WTC11 (cell line): ENCODE measurements around the gene DPYSL3. TPM values are rescaled to one million over a fixed set of nuclear protein-coding genes. Genes with fewer than 3 reads are reported as not detected.

Source experiments
- ATAC-seq: fragments of 200-7000 bp; cut with Tn5 transposase; 2 replicates; pipeline ENCODE4 v1.10.0; 2021; ENCODE audit warnings: mild to moderate bottlenecking, moderate library complexity
- CTCF ChIA-PET: fragments of 300-600 bp; sonication (Branson Sonifier 250); formaldehyde crosslinking; loops from one replicate; lab custom pipeline; 2021; ENCODE audit warnings: antibody characterized with exemption; lab: Charles Lee
- POLR2A ChIA-PET: fragments of 350-600 bp; sonication (Branson Sonifier 250); formaldehyde crosslinking; loops from one replicate; lab custom pipeline; 2021; ENCODE audit warnings: antibody characterized with exemption; lab: Charles Lee
- DNase-seq: peaks from one replicate; pipeline ENCODE4 v3.0.0; 2021; ENCODE audit warnings: low spot score
- H3K27ac Mint-ChIP-seq: 2 replicates; pipeline ENCODE4 v1.8.0; 2021; ENCODE audit warnings: mixed read lengths
- H3K27me3 Mint-ChIP-seq: 2 replicates; pipeline ENCODE4 v1.8.0; 2021; ENCODE audit warnings: low read depth, mild to moderate bottlenecking, moderate library complexity, mixed read lengths
- H3K36me3 Mint-ChIP-seq: 2 replicates; pipeline ENCODE4 v1.8.0; 2021; ENCODE audit warnings: mixed read lengths
- H3K4me1 Mint-ChIP-seq: 2 replicates; pipeline ENCODE4 v1.8.0; 2022; ENCODE audit warnings: mixed read lengths
- H3K4me3 Mint-ChIP-seq: 2 replicates; pipeline ENCODE4 v1.8.0; 2021; ENCODE audit warnings: mild to moderate bottlenecking, moderate library complexity, mixed read lengths
- H3K9me3 Mint-ChIP-seq: 2 replicates; pipeline ENCODE4 v1.8.0; 2021; ENCODE audit warnings: mixed read lengths
- HMGA2 ChIP-seq: fragments of 250-450 bp; sonication (Bioruptor Pico); IDR thresholded peaks from 2 replicates; pipeline ENCODE4 v1.4.0; 2021; ENCODE audit warnings: mild to moderate bottlenecking, moderate library complexity
- ZNF423 ChIP-seq: fragments of 250-450 bp; sonication (Bioruptor Pico); IDR thresholded peaks from 2 replicates; pipeline ENCODE4 v2.1.2; 2022; ENCODE audit warnings: mild to moderate bottlenecking, moderate library complexity
- total RNA-seq: library from RNA; stranded (reverse); gene quantifications from 3 replicates; pipeline ENCODE4 v1.2.3, GENCODE V29; 2021
- TF ChIP-seq, protein P1 (sequence below): sonication (generic); formaldehyde crosslinking; IDR thresholded peaks from 2 replicates; pipeline ENCODE4 v1.8.1; 2023; ENCODE audit warnings: mild to moderate bottlenecking, missing genetic modification reagents, borderline replicate concordance
- TF ChIP-seq, protein P2 (sequence below): fragments of 250-450 bp; sonication (Bioruptor Pico); IDR thresholded peaks from 2 replicates; pipeline ENCODE4 v1.9.0; 2021; ENCODE audit warnings: moderate library complexity, mild to moderate bottlenecking, inconsistent platforms, borderline replicate concordance
- TF ChIP-seq, protein P3 (sequence below): fragments of 250-450 bp; sonication (Bioruptor Pico); IDR thresholded peaks from 2 replicates; pipeline ENCODE4 v1.9.0; 2021; ENCODE audit warnings: mild to moderate bottlenecking, borderline replicate concordance
- TF ChIP-seq, protein P4 (sequence below): sonication (generic); formaldehyde crosslinking; IDR thresholded peaks from 2 replicates; pipeline ENCODE4 v1.8.0; 2023; ENCODE audit warnings: mild to moderate bottlenecking, missing genetic modification reagents
- TF ChIP-seq, protein P5 (sequence below): sonication (generic); formaldehyde crosslinking; IDR thresholded peaks from 2 replicates; pipeline ENCODE4 v1.8.1; 2023; ENCODE audit warnings: mild to moderate bottlenecking, missing genetic modification reagents

The DPYSL3 gene
- total RNA-seq, 1 experiment from 2014 or later = 358 TPM

DNA sequence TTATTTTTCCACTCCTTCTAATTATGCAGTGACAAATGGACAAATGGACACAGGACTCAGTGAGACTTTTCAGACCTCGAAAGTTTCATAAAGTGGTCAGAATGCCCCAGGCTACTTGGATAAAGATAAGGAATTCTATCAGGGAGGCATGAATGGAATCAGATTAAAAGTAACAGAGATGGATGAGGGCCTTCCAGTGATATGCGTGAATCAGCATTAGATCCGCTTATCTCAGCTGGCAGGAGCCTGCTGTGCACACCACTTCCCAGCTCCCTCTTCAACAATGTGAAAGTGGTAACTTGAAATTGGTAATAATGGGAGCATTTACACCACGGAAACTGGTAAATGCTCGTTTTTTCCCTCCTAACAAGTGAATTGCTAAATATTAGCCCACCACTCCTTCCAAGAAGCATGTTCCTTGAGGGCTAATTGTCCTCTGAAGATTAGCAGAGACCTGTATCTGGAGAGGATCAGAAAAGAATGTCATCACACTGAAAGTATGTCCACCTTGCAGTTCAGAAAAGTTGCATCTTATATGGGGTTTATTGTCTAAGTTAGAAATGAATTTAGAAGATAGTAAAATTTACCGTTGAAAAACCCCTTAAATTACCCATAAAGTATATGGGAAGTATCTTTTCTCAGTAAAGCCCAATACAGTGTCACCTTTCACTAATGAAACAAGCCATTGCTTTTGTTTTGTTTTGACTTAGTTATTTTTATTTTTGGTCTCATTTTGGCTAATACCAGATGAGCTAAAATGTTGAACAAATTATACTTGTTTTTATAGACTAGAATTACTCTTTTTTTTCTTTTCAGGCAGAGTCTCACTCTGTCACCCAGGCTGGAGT, 125.3 kb downstream of the DPYSL3 start (continued):
- TF ChIP-seq, protein P1, sequence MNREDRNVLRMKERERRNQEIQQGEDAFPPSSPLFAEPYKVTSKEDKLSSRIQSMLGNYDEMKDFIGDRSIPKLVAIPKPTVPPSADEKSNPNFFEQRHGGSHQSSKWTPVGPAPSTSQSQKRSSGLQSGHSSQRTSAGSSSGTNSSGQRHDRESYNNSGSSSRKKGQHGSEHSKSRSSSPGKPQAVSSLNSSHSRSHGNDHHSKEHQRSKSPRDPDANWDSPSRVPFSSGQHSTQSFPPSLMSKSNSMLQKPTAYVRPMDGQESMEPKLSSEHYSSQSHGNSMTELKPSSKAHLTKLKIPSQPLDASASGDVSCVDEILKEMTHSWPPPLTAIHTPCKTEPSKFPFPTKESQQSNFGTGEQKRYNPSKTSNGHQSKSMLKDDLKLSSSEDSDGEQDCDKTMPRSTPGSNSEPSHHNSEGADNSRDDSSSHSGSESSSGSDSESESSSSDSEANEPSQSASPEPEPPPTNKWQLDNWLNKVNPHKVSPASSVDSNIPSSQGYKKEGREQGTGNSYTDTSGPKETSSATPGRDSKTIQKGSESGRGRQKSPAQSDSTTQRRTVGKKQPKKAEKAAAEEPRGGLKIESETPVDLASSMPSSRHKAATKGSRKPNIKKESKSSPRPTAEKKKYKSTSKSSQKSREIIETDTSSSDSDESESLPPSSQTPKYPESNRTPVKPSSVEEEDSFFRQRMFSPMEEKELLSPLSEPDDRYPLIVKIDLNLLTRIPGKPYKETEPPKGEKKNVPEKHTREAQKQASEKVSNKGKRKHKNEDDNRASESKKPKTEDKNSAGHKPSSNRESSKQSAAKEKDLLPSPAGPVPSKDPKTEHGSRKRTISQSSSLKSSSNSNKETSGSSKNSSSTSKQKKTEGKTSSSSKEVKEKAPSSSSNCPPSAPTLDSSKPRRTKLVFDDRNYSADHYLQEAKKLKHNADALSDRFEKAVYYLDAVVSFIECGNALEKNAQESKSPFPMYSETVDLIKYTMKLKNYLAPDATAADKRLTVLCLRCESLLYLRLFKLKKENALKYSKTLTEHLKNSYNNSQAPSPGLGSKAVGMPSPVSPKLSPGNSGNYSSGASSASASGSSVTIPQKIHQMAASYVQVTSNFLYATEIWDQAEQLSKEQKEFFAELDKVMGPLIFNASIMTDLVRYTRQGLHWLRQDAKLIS (CRISPR knock-in tag) = no peak
- TF ChIP-seq, protein P2, sequence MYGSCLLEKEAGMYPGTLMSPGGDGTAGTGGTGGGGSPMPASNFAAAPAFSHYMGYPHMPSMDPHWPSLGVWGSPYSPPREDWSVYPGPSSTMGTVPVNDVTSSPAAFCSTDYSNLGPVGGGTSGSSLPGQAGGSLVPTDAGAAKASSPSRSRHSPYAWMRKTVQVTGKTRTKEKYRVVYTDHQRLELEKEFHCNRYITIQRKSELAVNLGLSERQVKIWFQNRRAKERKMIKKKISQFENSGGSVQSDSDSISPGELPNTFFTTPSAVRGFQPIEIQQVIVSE (CRISPR knock-in tag) = no peak

DNA sequence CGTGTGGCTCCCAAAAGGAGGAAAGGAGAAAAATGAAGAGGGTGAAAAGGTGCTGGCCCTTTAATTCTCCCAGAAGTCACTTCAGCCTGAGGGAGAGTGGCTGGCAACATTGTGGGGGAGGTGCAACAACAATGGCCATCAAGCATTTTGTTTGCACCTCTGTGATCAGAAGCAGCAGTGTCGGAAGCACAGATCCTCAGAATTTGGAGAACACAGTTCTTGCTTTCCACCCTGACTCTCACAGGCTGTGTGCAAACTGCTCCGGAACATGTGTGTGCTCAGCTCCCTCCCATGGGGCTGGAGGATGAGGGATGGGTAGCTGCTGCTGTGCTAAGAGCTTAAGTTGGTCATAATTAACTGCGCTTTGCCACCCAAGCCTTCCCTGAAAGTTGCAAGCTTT, 127.1 kb downstream of the DPYSL3 start:
- H3K27ac Mint-ChIP-seq = no peak overlapping the region
- POLR2A ChIA-PET = interaction anchor here (0.6 kb wide), 1 partner anchor 94 kb away, joined by 4 read pairs; no protein-coding TSS in a partner anchor
- DNase-seq (no peak), ATAC-seq (peak; percentile 63)
- H3K36me3 Mint-ChIP-seq = peaks cover 19% of the 10 kb centered on the region
- CTCF ChIA-PET = interaction anchor here (1.2 to 3.3 kb wide), 3 partner anchors 13 to 194 kb away, joined by 3 to 11 read pairs (median 10); no protein-coding TSS in a partner anchor
- H3K4me3 Mint-ChIP-seq = no peak overlapping the region
- peaks cover 25% of the 10 kb centered on the region for H3K9me3 Mint-ChIP-seq
- H3K4me1 Mint-ChIP-seq = peaks cover 20% of the 10 kb centered on the region
- no peaks in the 10 kb centered on the region; the same call in none of the 2 replicates for H3K27me3 Mint-ChIP-seq
- TF ChIP-seq, protein P3, sequence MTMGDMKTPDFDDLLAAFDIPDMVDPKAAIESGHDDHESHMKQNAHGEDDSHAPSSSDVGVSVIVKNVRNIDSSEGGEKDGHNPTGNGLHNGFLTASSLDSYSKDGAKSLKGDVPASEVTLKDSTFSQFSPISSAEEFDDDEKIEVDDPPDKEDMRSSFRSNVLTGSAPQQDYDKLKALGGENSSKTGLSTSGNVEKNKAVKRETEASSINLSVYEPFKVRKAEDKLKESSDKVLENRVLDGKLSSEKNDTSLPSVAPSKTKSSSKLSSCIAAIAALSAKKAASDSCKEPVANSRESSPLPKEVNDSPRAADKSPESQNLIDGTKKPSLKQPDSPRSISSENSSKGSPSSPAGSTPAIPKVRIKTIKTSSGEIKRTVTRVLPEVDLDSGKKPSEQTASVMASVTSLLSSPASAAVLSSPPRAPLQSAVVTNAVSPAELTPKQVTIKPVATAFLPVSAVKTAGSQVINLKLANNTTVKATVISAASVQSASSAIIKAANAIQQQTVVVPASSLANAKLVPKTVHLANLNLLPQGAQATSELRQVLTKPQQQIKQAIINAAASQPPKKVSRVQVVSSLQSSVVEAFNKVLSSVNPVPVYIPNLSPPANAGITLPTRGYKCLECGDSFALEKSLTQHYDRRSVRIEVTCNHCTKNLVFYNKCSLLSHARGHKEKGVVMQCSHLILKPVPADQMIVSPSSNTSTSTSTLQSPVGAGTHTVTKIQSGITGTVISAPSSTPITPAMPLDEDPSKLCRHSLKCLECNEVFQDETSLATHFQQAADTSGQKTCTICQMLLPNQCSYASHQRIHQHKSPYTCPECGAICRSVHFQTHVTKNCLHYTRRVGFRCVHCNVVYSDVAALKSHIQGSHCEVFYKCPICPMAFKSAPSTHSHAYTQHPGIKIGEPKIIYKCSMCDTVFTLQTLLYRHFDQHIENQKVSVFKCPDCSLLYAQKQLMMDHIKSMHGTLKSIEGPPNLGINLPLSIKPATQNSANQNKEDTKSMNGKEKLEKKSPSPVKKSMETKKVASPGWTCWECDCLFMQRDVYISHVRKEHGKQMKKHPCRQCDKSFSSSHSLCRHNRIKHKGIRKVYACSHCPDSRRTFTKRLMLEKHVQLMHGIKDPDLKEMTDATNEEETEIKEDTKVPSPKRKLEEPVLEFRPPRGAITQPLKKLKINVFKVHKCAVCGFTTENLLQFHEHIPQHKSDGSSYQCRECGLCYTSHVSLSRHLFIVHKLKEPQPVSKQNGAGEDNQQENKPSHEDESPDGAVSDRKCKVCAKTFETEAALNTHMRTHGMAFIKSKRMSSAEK (CRISPR knock-in tag) = 0 out of 2 replicates have a peak, but pooled peaks have one; percentile 28
- TF ChIP-seq, protein P4, sequence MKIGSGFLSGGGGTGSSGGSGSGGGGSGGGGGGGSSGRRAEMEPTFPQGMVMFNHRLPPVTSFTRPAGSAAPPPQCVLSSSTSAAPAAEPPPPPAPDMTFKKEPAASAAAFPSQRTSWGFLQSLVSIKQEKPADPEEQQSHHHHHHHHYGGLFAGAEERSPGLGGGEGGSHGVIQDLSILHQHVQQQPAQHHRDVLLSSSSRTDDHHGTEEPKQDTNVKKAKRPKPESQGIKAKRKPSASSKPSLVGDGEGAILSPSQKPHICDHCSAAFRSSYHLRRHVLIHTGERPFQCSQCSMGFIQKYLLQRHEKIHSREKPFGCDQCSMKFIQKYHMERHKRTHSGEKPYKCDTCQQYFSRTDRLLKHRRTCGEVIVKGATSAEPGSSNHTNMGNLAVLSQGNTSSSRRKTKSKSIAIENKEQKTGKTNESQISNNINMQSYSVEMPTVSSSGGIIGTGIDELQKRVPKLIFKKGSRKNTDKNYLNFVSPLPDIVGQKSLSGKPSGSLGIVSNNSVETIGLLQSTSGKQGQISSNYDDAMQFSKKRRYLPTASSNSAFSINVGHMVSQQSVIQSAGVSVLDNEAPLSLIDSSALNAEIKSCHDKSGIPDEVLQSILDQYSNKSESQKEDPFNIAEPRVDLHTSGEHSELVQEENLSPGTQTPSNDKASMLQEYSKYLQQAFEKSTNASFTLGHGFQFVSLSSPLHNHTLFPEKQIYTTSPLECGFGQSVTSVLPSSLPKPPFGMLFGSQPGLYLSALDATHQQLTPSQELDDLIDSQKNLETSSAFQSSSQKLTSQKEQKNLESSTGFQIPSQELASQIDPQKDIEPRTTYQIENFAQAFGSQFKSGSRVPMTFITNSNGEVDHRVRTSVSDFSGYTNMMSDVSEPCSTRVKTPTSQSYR (CRISPR knock-in tag) = peak; percentile 32; the same call in 1 of the 2 replicates
- TF ChIP-seq, protein P5, sequence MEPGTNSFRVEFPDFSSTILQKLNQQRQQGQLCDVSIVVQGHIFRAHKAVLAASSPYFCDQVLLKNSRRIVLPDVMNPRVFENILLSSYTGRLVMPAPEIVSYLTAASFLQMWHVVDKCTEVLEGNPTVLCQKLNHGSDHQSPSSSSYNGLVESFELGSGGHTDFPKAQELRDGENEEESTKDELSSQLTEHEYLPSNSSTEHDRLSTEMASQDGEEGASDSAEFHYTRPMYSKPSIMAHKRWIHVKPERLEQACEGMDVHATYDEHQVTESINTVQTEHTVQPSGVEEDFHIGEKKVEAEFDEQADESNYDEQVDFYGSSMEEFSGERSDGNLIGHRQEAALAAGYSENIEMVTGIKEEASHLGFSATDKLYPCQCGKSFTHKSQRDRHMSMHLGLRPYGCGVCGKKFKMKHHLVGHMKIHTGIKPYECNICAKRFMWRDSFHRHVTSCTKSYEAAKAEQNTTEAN (CRISPR knock-in tag) = no peak

DNA sequence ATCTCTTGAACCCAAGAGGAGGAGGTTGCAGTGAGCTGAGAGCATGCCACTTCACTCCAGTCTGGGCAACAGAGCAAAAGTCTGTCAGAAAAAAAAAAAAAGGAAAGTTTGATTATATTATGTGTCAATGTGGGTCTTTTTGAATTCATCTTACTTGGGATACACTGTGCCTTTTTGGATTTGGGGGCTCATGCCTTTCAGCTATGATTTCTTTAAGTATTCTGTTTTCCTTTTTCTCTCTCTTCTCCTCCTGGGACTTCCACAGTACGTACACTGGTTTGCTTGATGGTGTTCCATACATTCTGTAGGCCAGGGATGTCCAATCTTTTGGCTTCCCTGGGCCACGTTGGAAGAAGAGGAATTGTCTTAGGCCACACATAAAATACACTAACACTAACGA, 128.3 kb downstream of the DPYSL3 start:
- H3K4me3 Mint-ChIP-seq = no peak overlapping the region
- POLR2A ChIA-PET = interaction anchor here (0.7 kb wide), 1 partner anchor 39 kb away, joined by 5 read pairs; no protein-coding TSS in a partner anchor
- H3K27me3 Mint-ChIP-seq = no peaks in the 10 kb centered on the region; the same call in none of the 2 replicates
- peaks cover 19% of the 10 kb centered on the region for H3K36me3 Mint-ChIP-seq
- ATAC-seq = no peak
- H3K27ac Mint-ChIP-seq = no peak overlapping the region
- no peak for TF ChIP-seq HMGA2 (CRISPR knock-in tag)
- TF ChIP-seq, protein P5 (CRISPR knock-in tag) = no peak
- TF ChIP-seq ZNF423 (CRISPR knock-in tag) = no peak
- CTCF ChIA-PET = interaction anchor here (0.9 to 1.5 kb wide), 3 partner anchors 12 to 197 kb away, joined by 3 to 4 read pairs (median 3); no protein-coding TSS in a partner anchor
- DNase-seq = no peak
- peaks cover 31% of the 10 kb centered on the region for H3K9me3 Mint-ChIP-seq
- H3K4me1 Mint-ChIP-seq = peaks cover 19% of the 10 kb centered on the region
